NCI-H748 (cell line): ENCODE measurements around the gene SGSM2.
A peak's percentile ranks its signal among the peaks of the same experiment; 100 is the strongest.

ENCODE experiments used
- DNase-seq: peaks from one replicate; lab custom pipeline; 2025; ENCODE audit not compliant: unreplicated experiment; lab: John Stamatoyannopoulos, UW

SGSM2 gene

DNA sequence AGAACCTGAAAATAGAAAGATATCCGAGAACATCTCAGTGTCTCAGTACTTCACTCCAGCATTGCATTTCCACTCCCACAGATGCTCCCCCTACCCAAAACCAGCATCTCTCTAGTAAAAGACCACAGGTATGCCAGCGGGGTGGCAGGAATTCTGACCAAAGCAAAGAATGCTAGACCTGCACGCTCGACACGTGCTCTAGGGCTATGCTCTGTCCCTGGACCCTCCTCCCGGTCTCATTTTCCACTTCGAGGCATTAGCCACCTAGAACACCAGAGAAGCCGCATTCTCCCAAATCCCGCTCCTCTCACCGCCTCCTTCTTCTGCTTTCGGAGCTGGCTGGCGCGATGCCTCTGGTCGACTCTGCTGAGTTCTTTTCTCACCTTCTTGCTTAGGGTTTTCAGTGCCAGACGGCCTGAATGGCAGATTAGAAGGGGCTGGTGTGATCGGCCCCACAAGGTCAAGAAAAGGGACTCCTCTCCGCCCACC is 1.5 kb upstream of the SGSM2 start:
- no peak for DNase-seq

DNA sequence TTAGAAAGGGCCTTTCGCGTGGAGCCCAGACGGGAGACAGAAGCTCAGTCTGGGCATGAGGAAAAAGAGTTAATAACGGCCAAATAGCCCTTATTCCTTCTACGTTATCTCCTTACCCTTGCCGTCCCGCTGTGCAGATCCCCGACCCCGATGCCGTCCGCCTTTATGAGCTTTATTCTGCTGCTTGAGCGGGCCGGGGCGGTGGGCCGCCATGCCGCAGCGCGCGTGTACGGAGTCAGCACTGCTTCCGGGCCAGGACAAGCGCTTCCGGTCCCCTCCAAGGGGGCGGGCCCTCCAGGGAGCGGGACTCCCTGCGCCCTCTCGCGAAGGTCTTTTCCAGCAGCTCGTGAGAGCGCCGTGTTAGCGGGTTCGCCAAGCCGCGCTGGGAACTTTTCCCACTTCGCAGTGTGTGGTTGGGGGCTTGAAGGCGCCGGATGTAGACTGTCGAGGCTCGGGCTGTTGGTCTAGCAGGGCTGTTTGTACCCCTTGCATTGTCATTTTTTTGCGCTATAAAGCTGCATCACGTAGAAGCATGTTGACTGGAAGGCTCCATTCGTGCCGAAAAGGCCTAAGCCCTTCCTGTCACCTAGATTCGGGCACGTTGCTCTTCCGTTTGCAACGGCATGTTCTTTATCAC is 968 bp upstream of the SGSM2 start, which contains the start of gene TSR1:
TSS of gene TSR1 (minus strand) at position 243 of the 637 bp plus-strand sequence. CDS start at position 213, 30 bp downstream.
- peak; percentile 95 for DNase-seq

- DNase-seq = peak; percentile 71
Measured at GRCh38 chr17:2337544-2338314, 428 bp downstream of the SGSM2 start.

DNA sequence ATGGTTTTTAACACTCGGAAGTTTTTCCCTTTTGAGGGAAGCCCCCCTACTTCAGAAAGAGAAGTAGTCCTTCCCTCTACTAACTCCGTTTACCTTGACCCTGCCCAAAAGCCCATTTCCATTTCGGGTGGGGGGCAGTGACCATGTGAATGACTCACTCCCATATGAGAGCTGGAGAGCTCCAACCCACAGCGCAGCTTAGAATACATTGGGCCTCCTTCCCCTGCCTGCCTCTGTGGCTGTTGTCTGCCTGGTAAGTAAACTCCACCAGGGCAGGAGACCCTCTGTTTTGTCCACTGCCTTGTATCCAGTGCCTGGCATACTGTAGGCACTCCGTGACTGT is 985 bp downstream of the SGSM2 start:
- no peak for DNase-seq

- DNase-seq = no peak
Measured at GRCh38 chr17:2343421-2343820, 6.1 kb downstream of the SGSM2 start.

- no peak for DNase-seq
Measured at GRCh38 chr17:2344528-2344927, 7.2 kb downstream of the SGSM2 start.

DNA sequence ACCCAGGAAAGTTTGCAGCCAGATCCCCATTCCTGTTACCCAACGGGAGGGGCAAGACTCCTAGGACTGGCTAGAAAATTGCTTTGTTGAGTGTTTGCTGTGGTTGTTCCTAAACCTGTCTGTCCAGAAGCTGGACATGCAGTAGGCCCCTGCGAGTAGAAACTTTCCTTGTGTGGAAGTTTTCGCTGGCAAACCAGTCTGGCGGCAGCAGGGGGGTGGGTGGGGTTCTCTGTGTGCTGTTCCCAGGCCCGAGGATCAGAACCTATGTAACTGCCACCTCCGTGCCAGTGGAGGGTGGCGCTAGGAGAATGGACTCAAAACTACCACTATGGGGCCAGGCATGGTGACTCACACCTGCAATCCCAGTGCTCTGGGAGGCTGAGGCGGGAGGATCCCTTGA is 9.2 kb downstream of the SGSM2 start:
- DNase-seq = no peak

DNA sequence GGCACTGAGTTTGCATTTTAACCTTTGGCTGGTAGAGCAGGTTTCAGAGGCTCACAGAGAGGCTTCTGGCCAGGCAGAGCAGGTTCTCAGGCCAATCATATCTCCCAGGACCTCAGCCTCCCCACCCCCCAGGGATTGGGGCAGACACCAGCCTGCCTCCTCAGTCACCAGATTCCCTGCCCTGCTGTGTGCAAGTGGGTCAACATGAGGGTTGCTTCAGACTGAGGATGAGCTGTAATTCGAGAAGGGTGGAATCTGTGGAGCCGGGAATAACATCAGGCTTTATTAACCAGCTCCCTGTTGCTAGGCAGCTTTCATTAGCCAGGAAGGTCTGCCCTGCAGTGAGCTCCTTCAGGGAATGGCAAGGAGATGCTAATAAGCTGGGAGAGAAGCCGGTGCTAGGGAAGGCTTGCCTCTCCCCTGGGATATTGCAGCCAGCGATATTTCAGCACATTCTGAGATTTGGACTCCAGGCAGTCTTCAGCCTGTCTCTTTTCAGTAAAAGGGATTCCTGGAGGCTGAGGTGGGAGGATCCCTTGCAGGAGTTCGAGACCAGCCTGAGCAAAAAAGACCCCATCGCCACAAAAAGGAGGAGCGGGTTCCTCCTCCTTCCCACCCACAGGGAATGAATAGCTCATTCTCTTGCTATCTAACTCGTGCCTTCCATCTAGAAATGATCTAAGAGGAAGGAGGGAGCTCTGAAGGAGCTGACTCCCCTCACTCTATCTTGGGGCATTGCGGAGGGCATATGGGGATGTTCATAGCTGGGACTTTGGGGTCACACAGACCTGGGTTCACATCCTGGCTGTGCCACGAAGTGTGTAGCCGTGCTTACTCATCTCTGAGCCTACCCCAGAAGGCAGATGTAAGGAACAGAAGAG is 10.7 kb downstream of the SGSM2 start:
- peak; percentile 93 for DNase-seq

GRCh38 chr17:2351269-2351668 is 14.0 kb downstream of the SGSM2 start:
- no peak for DNase-seq

DNA sequence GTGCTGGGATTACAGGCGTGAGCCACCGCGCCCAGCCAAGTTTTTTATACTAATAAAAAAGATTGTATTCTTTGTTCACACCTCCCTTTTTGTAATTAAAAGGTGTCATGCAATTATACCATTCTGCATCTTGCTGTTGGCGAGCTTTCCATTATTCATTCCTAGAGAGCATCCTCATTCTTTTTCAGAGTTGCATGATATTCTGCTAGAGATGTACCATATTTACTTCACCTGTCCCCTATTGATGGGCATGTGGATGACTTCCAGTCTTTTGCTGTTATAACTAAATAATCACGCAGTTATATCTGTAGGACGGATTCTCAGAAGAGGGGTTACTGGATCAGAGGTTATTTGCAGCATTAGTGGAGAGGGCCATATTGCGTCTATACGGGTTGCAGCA is 17.0 kb downstream of the SGSM2 start:
- DNase-seq = no peak

- no peak for DNase-seq
Measured at GRCh38 chr17:2357237-2357636, 19.9 kb downstream of the SGSM2 start.

- DNase-seq = no peak
Measured at GRCh38 chr17:2357931-2358434, 20.7 kb downstream of the SGSM2 start.

DNA sequence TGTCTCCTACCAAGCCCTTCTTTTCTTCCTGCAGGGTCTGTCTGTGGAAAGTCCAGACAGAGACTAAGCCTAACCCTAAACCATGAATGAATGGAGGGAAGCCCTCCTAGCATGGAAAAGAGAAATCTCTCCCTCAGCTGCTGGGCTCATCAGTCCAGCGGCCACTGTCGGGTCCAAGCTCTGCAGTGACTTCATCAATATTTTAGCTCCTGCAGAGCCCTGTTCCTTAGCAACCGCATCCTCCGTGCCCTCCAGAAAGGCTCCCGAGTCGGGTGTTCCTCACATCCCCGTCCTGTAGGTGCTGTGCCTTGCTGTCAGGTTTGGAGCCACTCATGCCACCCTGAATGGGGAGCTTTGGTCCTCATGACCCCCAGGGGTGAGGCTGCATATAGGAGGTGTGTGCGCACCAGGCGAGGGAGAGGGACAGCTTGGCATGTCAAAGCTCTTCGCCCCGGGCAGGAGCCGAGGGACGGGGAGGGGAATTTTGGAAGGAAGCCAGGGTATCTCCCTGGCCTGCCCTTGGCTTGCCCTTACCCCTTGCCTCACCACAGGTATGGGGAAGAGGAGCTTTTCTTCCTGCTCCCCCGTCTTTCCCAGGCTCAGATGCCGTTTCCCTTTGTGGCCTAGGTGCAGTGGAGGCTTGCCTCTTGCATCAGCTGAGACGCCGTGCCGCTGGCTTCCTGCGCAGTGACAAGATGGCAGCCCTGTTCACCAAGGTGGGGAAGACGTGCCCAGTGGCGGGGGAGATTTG is 23.9 kb downstream of the SGSM2 start:
- DNase-seq = no peak

DNA sequence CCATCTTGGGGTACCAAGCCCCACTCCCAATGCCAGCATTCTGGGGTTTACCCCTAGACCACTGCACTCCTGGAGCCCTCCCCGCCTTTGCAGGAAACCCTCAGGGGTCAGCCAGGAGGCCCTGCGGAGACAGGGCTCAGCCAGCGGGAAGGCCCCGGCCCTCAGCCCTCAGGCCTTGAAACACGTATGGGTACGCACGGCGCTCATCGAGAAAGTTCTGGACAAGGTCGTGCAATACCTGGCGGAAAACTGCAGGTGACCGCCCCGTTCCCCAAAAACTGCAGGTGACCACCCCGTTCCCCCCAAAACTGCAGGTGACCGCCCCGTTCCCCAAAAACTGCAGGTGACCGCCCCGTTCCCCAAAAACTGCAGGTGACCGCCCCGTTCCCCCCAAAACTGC is 24.7 kb downstream of the SGSM2 start:
- no peak for DNase-seq

GRCh38 chr17:2362416-2362815 is 25.1 kb downstream of the SGSM2 start:
- no peak for DNase-seq

GRCh38 chr17:2362881-2363280 is 25.6 kb downstream of the SGSM2 start:
- no peak for DNase-seq

GRCh38 chr17:2363318-2363717 is 26.0 kb downstream of the SGSM2 start:
- no peak for DNase-seq

DNA sequence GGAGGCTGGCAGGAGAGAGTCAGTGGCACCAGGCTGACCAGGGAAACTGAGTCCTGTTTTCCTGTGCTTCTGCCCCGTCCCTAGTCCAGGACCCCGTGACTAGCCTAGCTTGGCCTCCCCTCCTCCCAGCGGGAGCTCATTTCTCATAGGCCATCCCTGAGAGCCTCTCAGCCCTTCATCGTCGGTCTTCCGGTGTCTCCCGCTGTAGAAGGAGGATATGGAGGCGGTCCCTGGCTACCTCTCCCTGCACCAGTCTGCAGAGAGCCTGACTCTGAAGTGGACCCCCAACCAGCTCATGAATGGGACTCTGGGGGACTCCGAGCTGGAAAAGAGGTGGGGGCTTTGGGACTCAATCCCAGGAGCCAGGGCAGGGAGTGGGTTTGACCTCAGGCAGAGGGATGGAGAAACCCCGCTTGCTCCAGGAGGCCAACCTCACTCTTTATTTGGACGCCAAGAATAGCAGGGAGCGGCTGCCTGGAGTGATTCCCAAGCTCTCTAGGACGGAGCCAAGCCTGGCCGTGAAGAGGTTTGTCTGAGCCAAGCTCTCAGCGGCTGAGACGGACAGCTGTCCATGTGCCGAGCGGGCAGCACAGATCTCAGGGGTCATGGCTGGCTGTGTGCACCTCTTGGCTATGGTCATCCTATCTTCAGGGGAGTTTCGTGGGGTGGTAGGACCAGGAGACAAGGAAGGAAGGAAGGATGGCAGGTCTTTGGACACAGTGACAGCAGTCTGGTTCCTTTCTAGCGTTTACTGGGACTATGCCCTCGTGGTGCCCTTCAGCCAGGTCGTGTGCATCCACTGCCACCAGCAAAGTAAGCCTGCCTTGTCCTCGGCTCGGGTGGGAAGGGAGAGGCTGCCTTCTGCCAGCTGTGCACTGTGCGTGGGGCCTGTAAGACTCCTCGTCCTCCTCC is 26.8 kb downstream of the SGSM2 start:
- no peak for DNase-seq

DNA sequence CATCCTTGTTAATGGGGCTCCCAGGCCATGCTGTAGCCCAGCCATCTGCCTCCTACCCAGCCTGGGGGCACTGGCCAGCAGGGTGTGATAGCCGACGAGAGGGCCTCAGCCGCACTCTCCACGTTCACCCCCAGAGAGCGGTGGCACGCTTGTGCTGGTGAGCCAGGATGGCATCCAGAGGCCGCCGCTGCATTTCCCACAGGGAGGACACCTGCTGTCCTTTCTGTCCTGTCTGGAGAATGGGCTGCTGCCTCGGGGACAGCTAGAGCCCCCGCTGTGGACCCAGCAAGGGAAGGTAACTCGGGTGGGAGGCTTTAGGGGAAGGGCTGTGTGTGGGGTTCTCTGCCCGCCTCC is 27.4 kb downstream of the SGSM2 start:
- no peak for DNase-seq

DNA sequence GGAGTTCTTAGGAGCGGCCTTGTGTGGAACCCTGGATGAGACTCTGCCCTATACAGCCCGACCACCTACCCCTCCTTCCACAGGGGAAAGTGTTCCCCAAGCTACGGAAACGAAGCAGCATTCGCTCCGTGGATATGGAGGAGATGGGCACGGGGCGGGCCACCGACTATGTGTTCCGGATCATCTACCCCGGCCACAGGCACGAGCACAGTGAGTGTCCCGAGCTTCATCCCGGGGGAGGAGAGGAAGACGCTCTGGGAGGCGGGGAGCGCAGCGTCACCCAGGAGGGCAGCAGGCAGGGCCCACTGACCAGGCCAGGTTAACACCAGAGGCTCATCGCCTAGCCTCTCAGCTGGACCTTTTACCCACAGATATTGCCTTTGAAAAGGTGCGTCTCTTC is 27.8 kb downstream of the SGSM2 start:
- DNase-seq = no peak
